ENCODE measurements around the gene RBP5. TPM values are rescaled to one million over a fixed set of nuclear protein-coding genes. Genes with fewer than 3 reads are reported as not detected.

The RBP5 gene
- total RNA-seq, 1 donor from 2014 or later = 5.5 TPM

DNA sequence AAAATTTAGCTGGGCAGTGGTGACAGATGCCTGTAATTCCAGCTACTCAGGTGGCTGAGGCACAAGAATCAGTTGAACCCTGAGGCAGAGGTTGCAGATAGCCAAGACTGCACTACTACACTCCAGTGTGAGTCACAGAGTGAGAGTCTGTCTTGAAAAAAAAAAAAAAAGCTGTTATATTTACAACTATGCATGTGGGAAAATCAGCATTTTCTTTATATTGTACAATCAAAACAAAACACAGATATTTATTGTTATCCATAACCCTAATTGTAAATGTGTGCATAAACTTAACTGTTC, 48.9 kb downstream of the RBP5 start:
- no peak for DNase-seq (ENCODE audit: extremely low read depth, low read depth, low spot score)

DNA sequence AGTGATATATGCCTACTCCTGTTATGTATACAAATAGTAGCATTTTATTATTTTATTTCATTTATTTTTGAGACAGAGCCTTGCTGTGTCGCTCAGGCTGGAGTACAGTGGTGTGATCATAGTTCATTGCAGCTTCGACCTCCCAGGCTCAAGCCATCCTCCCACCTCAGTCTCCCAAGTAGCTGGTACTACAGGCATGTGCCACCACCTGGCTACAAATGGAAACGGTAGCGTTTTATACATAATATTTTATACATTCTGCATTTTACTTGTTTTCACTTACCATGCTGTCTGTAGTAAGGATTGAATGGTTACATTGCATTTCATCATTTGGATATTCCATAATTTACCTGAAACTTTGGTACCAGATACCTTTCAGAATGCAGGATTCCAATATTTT, 50.5 kb downstream of the RBP5 start:
- no peak for DNase-seq (ENCODE audit: extremely low read depth, low read depth, low spot score)

DNA sequence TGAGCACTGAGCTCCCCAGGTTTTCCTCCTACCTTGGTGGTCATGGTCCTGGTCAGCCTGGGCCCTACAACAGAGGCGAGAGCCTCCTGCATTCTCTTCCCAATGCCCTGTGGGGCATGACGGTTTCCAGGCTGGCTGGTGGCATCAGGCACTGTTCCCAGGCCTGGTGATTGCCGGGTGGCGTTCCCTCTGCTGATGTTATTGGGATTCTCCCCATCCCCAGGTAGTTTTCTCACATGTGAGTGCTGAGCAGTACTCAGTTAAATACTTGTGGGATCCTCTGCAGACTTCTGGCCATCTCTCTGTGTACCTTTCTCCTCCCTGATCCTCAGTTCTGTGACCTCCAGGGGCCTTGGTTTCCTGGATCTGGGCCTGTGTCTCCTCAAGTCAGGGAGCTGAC, 52.2 kb downstream of the RBP5 start:
- DNase-seq (ENCODE audit: extremely low read depth, low read depth, low spot score) = no peak

DNA sequence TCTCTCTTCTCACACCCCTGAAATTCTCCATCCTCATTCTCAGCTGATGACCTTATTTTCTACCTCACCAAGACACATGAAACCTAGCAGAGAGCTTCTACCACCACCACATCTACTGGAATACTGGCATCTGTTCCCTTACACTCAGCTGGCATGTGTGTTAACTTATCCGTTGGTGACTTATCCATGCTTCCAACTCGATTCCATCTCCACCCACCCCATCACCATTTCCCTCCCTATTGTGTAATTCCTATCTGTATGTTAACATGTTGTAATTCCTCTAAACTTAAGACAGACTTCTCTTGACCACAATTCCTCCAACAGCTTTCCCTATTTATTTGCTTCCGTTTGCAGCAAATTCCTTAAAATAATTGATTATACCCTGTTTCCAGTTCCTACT, 52.8 kb downstream of the RBP5 start:
- no peak for DNase-seq (ENCODE audit: extremely low read depth, low read depth, low spot score)

DNA sequence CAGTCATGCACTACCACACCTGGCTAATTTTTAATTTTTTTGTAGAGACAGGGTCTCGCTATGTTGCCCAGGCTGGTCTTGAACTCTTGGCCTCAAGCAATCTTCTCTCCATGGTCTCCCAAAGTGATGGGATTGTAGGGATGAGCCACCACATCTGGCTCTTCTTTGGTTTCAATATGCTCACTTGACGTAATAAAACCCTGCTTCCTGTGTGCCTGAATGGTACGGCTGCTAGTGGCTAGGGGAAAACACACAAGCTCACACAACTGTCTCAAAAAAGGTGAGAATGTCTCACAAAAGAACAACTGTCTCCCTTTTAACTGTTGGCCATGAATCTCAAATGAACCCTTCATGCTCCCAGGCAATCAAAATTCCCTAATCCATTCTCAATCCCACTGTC, 53.2 kb downstream of the RBP5 start:
- no peak for DNase-seq (ENCODE audit: extremely low read depth, low read depth, low spot score)

DNA sequence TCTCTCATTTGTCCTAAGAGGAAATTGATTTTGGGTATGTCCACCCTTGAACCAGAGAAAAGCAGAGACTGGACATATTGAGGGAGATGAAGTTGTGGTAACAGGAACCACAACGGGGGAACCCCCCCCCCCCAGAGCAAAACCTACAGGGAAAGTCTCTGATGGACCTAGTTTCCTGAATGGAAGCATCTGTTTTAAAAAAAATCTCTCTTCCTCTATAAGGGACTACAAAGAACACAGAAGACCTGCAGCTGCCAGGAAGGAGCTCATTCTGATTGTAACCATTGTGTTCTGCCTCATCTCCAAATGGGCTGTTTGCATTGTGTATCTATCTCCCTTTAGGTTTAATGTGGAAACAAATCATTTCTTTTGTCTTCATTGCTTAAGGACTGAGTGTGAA, 54.7 kb downstream of the RBP5 start:
- DNase-seq (ENCODE audit: extremely low read depth, low read depth, low spot score) = no peak

Other genes starting within 250 kb of the RBP5 start
- gene LRRC23, start 224.1 kb downstream of the RBP5 start, total RNA-seq = 6.3 and 9.6 TPM in 2 replicates
- 18.1 and 18.4 TPM in 2 replicates for gene ENO2, start 214.3 kb downstream of the RBP5 start, total RNA-seq
- 33.6 and 64.6 TPM in 2 replicates for gene ATN1, start 200.9 kb downstream of the RBP5 start, total RNA-seq
- gene RNU7-1, start 185.1 kb downstream of the RBP5 start, total RNA-seq = not detected in 2 replicates
- 180 and 194 TPM in 2 replicates for gene C12orf57, start 184.9 kb downstream of the RBP5 start, total RNA-seq
- 0.29 and 8.5 TPM in 2 replicates for gene PTPN6, start 177.5 kb downstream of the RBP5 start, total RNA-seq
- 240 and 281 TPM in 2 replicates for gene PHB2, start 158.2 kb downstream of the RBP5 start, total RNA-seq
- gene EMG1, start 158.0 kb downstream of the RBP5 start, total RNA-seq = 24.3 and 25.3 TPM in 2 replicates
- gene LPCAT3, start 110.4 kb downstream of the RBP5 start, total RNA-seq = 15.4 and 19.4 TPM in 2 replicates
- gene C1S, start 68.2 kb downstream of the RBP5 start, total RNA-seq = 0.64 and 0.68 TPM in 2 replicates
- 1.4 and 3.9 TPM in 2 replicates for gene C1R, start 36.4 kb downstream of the RBP5 start, total RNA-seq
- gene C1RL, start 19.7 kb downstream of the RBP5 start, total RNA-seq = 21.6 and 21.7 TPM in 2 replicates
- 61.0 and 138 TPM in 2 replicates for gene CLSTN3, start 1.5 kb upstream of the RBP5 start, total RNA-seq
- gene PEX5, start 60.8 kb upstream of the RBP5 start, total RNA-seq = 27.4 and 27.9 TPM in 2 replicates
- not detected in 2 replicates for gene ACSM4, start 175.2 kb upstream of the RBP5 start, total RNA-seq

All from glomerular endothelial cell (primary cell).